HCT116 (cell line): ENCODE results near the gene PTX3. TPM values are rescaled to one million over a fixed set of nuclear protein-coding genes. Genes with fewer than 3 reads are reported as not detected.

Experiments
- ATAC-seq: fragments of 200-7000 bp; cut with Tn5 transposase; 2 replicates; pipeline ENCODE4 v1.9.1; 2020; ENCODE audit warnings: mild to moderate bottlenecking, moderate library complexity
- BruUV-seq: library from RNA; stranded (reverse); fragments of 400-500 nt; replicated peaks from 2 replicates; lab custom pipeline; 2021; lab: Mats Ljungman, UMichigan
- CTCF ChIA-PET: fragments of 300-600 bp; sonication (Branson Sonifier 250); formaldehyde crosslinking; loops from one replicate; lab custom pipeline; 2021; ENCODE audit warnings: antibody characterized with exemption; lab: Charles Lee
- POLR2A ChIA-PET: fragments of 300-600, 350-600 bp; sonication (Branson Sonifier 250); formaldehyde crosslinking; loops from one replicate; lab custom pipeline; 2021; ENCODE audit warnings: antibody characterized with exemption; lab: Charles Lee
- RAD21 ChIA-PET, 2 experiments: fragments of 300-600 bp; sonication (Branson Sonifier 250); formaldehyde crosslinking; loops; one replicate each; lab custom pipeline; 2023; ENCODE audit warnings: low total read pairs in 2 of 2; ENCODE audit not compliant: uncharacterized antibody in 2 of 2, unreplicated experiment in 2 of 2, low non-redundant PET in 1 of 2; lab: Charles Lee
- DNase-seq: peaks from one replicate; pipeline ENCODE4 v3.0.0-alpha.2; 2010; ENCODE audit warnings: low read depth, low spot score
- H2AFZ ChIP-seq: fragments of 200-600 bp; shearing (Covaris generic), sonication (generic); 2 replicates; pipeline ENCODE4 v1.6.1; 2017; ENCODE audit warnings: low read depth, mixed run types, mixed read lengths, antibody characterized with exemption, low read length; ENCODE audit not compliant: poor library complexity, severe bottlenecking
- H3K27ac ChIP-seq: 2 replicates; pipeline ENCODE4 v1.5.1; 2012; ENCODE audit warnings: low read depth, low read length
- H3K27me3 ChIP-seq: fragments of 200-600 bp; sonication (generic); 2 replicates; pipeline ENCODE4 v1.6.1; 2016; ENCODE audit warnings: mixed run types, low read length, mixed read lengths; ENCODE audit not compliant: insufficient read depth
- H3K36me3 ChIP-seq, 2 experiments: fragments of 200-500 bp in 1 of 2; fragments of 200-600 bp in 1 of 2; sonication (Bioruptor generic) in 1 of 2; sonication (generic) in 1 of 2; 2 replicates each; pipeline versions ENCODE4 v1.5.1 to v1.6.1; 2014 to 2016; ENCODE audit warnings: low read length in 2 of 2, inconsistent platforms in 1 of 2, mixed read lengths in 1 of 2, mixed run types in 1 of 2; ENCODE audit not compliant: insufficient read depth in 2 of 2, control insufficient read depth in 1 of 2
- H3K4me1 ChIP-seq, 2 experiments: fragments of 200-600 bp in 1 of 2; sonication (generic) in 1 of 2; 2 replicates each; pipeline versions ENCODE4 v1.5.1 to v1.6.1; 2012 to 2017; ENCODE audit warnings: low read length in 2 of 2, inconsistent platforms in 1 of 2, mild to moderate bottlenecking in 1 of 2, mixed read lengths in 1 of 2, mixed run types in 1 of 2, moderate library complexity in 1 of 2; ENCODE audit not compliant: insufficient read depth in 2 of 2, control insufficient read depth in 1 of 2
- H3K4me2 ChIP-seq: fragments of 200-600 bp; sonication (generic); 2 replicates; pipeline ENCODE4 v1.6.1; 2017; ENCODE audit warnings: mixed run types, low read length, mixed read lengths
- H3K4me3 ChIP-seq, 2 experiments: fragments of 200-600 bp in 1 of 2; sonication (generic) in 1 of 2; replicated peaks in 1 of 2; 2 replicates each; pipeline ENCODE4 v1.5.1; 2011 to 2016; ENCODE audit warnings: low read length in 2 of 2, control low read depth in 1 of 2, low read depth in 1 of 2, mild to moderate bottlenecking in 1 of 2, mixed read lengths in 1 of 2, mixed run types in 1 of 2
- H3K79me2 ChIP-seq: fragments of 200-600 bp; sonication (generic); 2 replicates; pipeline ENCODE4 v1.6.1; 2017; ENCODE audit warnings: mild to moderate bottlenecking, mixed run types, low read length, moderate library complexity, mixed read lengths; ENCODE audit not compliant: insufficient read depth
- H3K9ac ChIP-seq: fragments of 200-600 bp; sonication (generic); 2 replicates; pipeline ENCODE4 v1.6.1; 2016; ENCODE audit warnings: low read length, mixed read lengths
- H3K9me2 ChIP-seq: fragments of 200-600 bp; sonication (generic), shearing (Covaris generic); 2 replicates; pipeline ENCODE4 v1.6.1; 2017; ENCODE audit warnings: mixed run types, mild to moderate bottlenecking, moderate library complexity; ENCODE audit not compliant: insufficient read depth
- H3K9me3 ChIP-seq, 2 experiments: fragments of 200-500 bp in 1 of 2; fragments of 200-600 bp in 1 of 2; sonication (Bioruptor generic) in 1 of 2; sonication (generic) in 1 of 2; 2 replicates each; pipeline ENCODE4 v1.6.1; 2014 to 2017; ENCODE audit warnings: low read length in 2 of 2, mixed read lengths in 2 of 2, inconsistent platforms in 1 of 2, low read depth in 1 of 2, mild to moderate bottlenecking in 1 of 2, mixed run types in 1 of 2, moderate library complexity in 1 of 2; ENCODE audit not compliant: control insufficient read depth in 1 of 2, insufficient read depth in 1 of 2
- H4K20me1 ChIP-seq: fragments of 200-600 bp; sonication (generic), shearing (Covaris generic); 2 replicates; pipeline ENCODE4 v1.6.1; 2017; ENCODE audit warnings: mixed run types, mild to moderate bottlenecking, moderate library complexity; ENCODE audit not compliant: insufficient read depth
- ATF3 ChIP-seq: IDR thresholded peaks from 2 replicates; pipeline ENCODE4 v1.6.1; 2012
- CBX3 ChIP-seq: IDR thresholded peaks from 2 replicates; pipeline ENCODE4 v1.6.1; 2012; ENCODE audit warnings: low read depth
- EGR1 ChIP-seq: IDR thresholded peaks from 2 replicates; pipeline ENCODE4 v1.6.1; 2012; ENCODE audit warnings: low read depth
- EZH2 ChIP-seq: fragments of 200-600 bp; sonication (generic); IDR thresholded peaks from 2 replicates; pipeline ENCODE4 v1.6.1; 2017; ENCODE audit warnings: antibody characterized with exemption, mixed run types
- EZH2phosphoT487 ChIP-seq: fragments of 200-600 bp; IDR thresholded peaks from 2 replicates; pipeline ENCODE4 v1.6.1; 2018; ENCODE audit warnings: antibody characterized with exemption, borderline replicate concordance
- FOSL1 ChIP-seq: IDR thresholded peaks from 2 replicates; pipeline ENCODE4 v1.6.1; 2012; ENCODE audit warnings: low read depth
- JUND ChIP-seq: IDR thresholded peaks from 2 replicates; pipeline ENCODE4 v1.6.1; 2012
- MAX ChIP-seq: IDR thresholded peaks from 2 replicates; pipeline ENCODE4 v1.6.1; 2012
- POLR2A ChIP-seq: IDR thresholded peaks from 2 replicates; pipeline ENCODE4 v1.7.0; 2011; ENCODE audit warnings: borderline replicate concordance; ENCODE audit not compliant: insufficient read depth, insufficient read length; ENCODE audit errors: extremely low read depth
- POLR2AphosphoS5 ChIP-seq: IDR thresholded peaks from 2 replicates; pipeline ENCODE4 v1.6.1; 2011; ENCODE audit warnings: mild to moderate bottlenecking, low read depth, low read length, moderate library complexity
- RAD21 ChIP-seq: IDR thresholded peaks from 2 replicates; pipeline ENCODE4 v1.6.1; 2012; ENCODE audit warnings: low read depth, mild to moderate bottlenecking
- REST ChIP-seq: IDR thresholded peaks from 2 replicates; pipeline ENCODE4 v1.6.1; 2012; ENCODE audit warnings: low read depth
- SIN3A ChIP-seq: IDR thresholded peaks from 2 replicates; pipeline ENCODE4 v1.6.1; 2012; ENCODE audit warnings: low read depth
- SP1 ChIP-seq: IDR thresholded peaks from 2 replicates; pipeline ENCODE4 v1.6.1; 2012; ENCODE audit warnings: low read depth
- TCF7L2 ChIP-seq: IDR thresholded peaks from 2 replicates; pipeline ENCODE4 v1.7.0; 2011; ENCODE audit warnings: borderline replicate concordance, inconsistent platforms; ENCODE audit not compliant: insufficient read depth, insufficient read length; ENCODE audit errors: extremely low read depth
- YY1 ChIP-seq: IDR thresholded peaks from 2 replicates; pipeline ENCODE4 v1.6.1; 2011; ENCODE audit warnings: low read length, low read depth, moderate library complexity, mild to moderate bottlenecking; ENCODE audit not compliant: insufficient replicate concordance; ENCODE audit errors: extremely low read depth
- ZNF274 ChIP-seq: fragments of 200-500 bp; sonication (Bioruptor generic); IDR thresholded peaks from 2 replicates; pipeline ENCODE4 v1.6.1; 2014; ENCODE audit warnings: mild to moderate bottlenecking, low read depth, low read length, inconsistent platforms
- intact Hi-C: fragments of 100-400 bp; cut with micrococcal nuclease; formaldehyde crosslinking; loops from 2 replicates; pipeline ENCODE4 v1.10.0; 2022
- total RNA-seq: library from RNA; stranded (reverse); gene quantifications from one replicate; pipeline ENCODE4 v1.2.1, GENCODE V29; 2021; ENCODE audit not compliant: unreplicated experiment
- TF ChIP-seq, protein P1 (sequence below): IDR thresholded peaks from 2 replicates; pipeline ENCODE4 v1.6.1; 2011; ENCODE audit warnings: mild to moderate bottlenecking, low read length, moderate library complexity; ENCODE audit not compliant: insufficient replicate concordance; ENCODE audit errors: extremely low read depth

PTX3 gene
- total RNA-seq, 1 experiment from 2014 or later: 0.37 TPM

GRCh38 chr3:157412323-157412855 lies 24.3 kb upstream of the PTX3 start:
- no peaks in the 10 kb centered on the region for H3K79me2 ChIP-seq
- H2AFZ ChIP-seq: no peak overlapping the region
- ChIA-PET POLR2A (no interaction called here), RAD21 (no interaction called here), CTCF (no interaction called here)
- H3K9me3 ChIP-seq: no peaks in the 10 kb centered on the region
- no peaks in the 10 kb centered on the region for H4K20me1 ChIP-seq
- TF ChIP-seq SIN3A: no peak
- no peak for TF ChIP-seq RAD21
- TF ChIP-seq POLR2A: no peak
- TF ChIP-seq REST: no peak
- no peak for TF ChIP-seq MAX
- TF ChIP-seq JUND: no peak
- no peak for TF ChIP-seq TCF7L2
- TF ChIP-seq EGR1: no peak
- TF ChIP-seq CBX3: no peak
- TF ChIP-seq FOSL1: no peak
- no peak for TF ChIP-seq SP1
- TF ChIP-seq, protein P1, sequence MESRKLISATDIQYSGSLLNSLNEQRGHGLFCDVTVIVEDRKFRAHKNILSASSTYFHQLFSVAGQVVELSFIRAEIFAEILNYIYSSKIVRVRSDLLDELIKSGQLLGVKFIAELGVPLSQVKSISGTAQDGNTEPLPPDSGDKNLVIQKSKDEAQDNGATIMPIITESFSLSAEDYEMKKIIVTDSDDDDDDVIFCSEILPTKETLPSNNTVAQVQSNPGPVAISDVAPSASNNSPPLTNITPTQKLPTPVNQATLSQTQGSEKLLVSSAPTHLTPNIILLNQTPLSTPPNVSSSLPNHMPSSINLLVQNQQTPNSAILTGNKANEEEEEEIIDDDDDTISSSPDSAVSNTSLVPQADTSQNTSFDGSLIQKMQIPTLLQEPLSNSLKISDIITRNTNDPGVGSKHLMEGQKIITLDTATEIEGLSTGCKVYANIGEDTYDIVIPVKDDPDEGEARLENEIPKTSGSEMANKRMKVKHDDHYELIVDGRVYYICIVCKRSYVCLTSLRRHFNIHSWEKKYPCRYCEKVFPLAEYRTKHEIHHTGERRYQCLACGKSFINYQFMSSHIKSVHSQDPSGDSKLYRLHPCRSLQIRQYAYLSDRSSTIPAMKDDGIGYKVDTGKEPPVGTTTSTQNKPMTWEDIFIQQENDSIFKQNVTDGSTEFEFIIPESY: no peak
- no peak for TF ChIP-seq ATF3
- TF ChIP-seq YY1: no peak
- no peak for TF ChIP-seq POLR2AphosphoS5
- TF ChIP-seq EZH2: no peak
- TF ChIP-seq ZNF274: no peak
- TF ChIP-seq EZH2phosphoT487: no peak
- intact Hi-C loops: no loop called here
- no peaks in the 10 kb centered on the region for H3K27me3 ChIP-seq
- no peaks in the 10 kb centered on the region for H3K4me1 ChIP-seq
- no peak overlapping the region for H3K9ac ChIP-seq
- ATAC-seq (no peak), DNase-seq (no peak)
- no peak overlapping the region for H3K4me2 ChIP-seq
- no peaks in the 10 kb centered on the region for H3K36me3 ChIP-seq
- no peaks in the 10 kb centered on the region for H3K9me2 ChIP-seq
- no TSS peak for BruUV-seq
- H3K27ac ChIP-seq: no peak overlapping the region
- H3K4me3 ChIP-seq: no peak overlapping the region
